Panc1 (cell line): Measurements from ENCODE around the gene ZNF333. TPM values are rescaled to one million over a fixed set of nuclear protein-coding genes. Genes with fewer than 3 reads are reported as not detected.
"Not testable (repeated sequence)": the region's sequence is repeated elsewhere in the genome, so short reads cannot be mapped to it uniquely, and the experiment has no call there.

ENCODE experiments used
- ATAC-seq: fragments of 200-7000 bp; cut with Tn5 transposase; 2 replicates; pipeline ENCODE4 v1.9.1; 2020; ENCODE audit warnings: mild to moderate bottlenecking, moderate library complexity
- BruUV-seq: library from RNA; stranded (reverse); fragments of 400-500 nt; replicated peaks from 2 replicates; lab custom pipeline; 2021; lab: Mats Ljungman, UMichigan
- CTCF ChIA-PET: fragments of 300-600 bp; sonication (Branson Sonifier 250); formaldehyde crosslinking; loops from one replicate; lab custom pipeline; 2022; ENCODE audit warnings: antibody characterized with exemption; lab: Charles Lee
- POLR2A ChIA-PET: fragments of 300-600 bp; sonication (Branson Sonifier 250); formaldehyde crosslinking; loops from one replicate; lab custom pipeline; 2022; ENCODE audit warnings: antibody characterized with exemption; lab: Charles Lee
- DNase-seq: peaks from one replicate; pipeline ENCODE4 v3.0.0-alpha.2; 2010; ENCODE audit warnings: low read depth, low spot score
- H3K27ac ChIP-seq: 2 replicates; pipeline ENCODE4 v1.5.1; 2011; ENCODE audit warnings: mild to moderate bottlenecking, low read length, inconsistent platforms
- H3K27me3 ChIP-seq: fragments of 200-500 bp; sonication (Bioruptor generic); 2 replicates; pipeline ENCODE4 v1.6.0; 2014; ENCODE audit warnings: low read length, inconsistent platforms; ENCODE audit not compliant: control insufficient read depth, insufficient read depth
- H3K36me3 ChIP-seq: fragments of 200-500 bp; sonication (Bioruptor generic); 2 replicates; pipeline ENCODE4 v1.5.1; 2014; ENCODE audit warnings: inconsistent platforms, mild to moderate bottlenecking, low read length, moderate library complexity; ENCODE audit not compliant: control insufficient read depth, insufficient read depth
- H3K4me1 ChIP-seq: 2 replicates; pipeline ENCODE4 v1.5.1; 2011; ENCODE audit warnings: inconsistent platforms, mild to moderate bottlenecking, low read length, moderate library complexity; ENCODE audit not compliant: control insufficient read depth, insufficient read depth
- H3K4me3 ChIP-seq, 2 experiments: 2 replicates each; pipeline ENCODE4 v1.5.1; 2011 to 2012; ENCODE audit warnings: low read depth in 2 of 2, low read length in 2 of 2, mild to moderate bottlenecking in 2 of 2, inconsistent platforms in 1 of 2, moderate library complexity in 1 of 2
- H3K9me3 ChIP-seq: fragments of 200-500 bp; sonication (Bioruptor generic); 2 replicates; pipeline ENCODE4 v1.5.1; 2014; ENCODE audit warnings: low read depth, mild to moderate bottlenecking, inconsistent platforms, low read length, moderate library complexity; ENCODE audit not compliant: control insufficient read depth, insufficient read depth
- CTCF ChIP-seq: fragments of 450-650 bp; IDR thresholded peaks from 2 replicates; pipeline ENCODE4 v1.5.1; 2017; ENCODE audit warnings: mild to moderate bottlenecking
- POLR2AphosphoS5 ChIP-seq: IDR thresholded peaks from 2 replicates; pipeline ENCODE4 v1.6.1; 2012; ENCODE audit warnings: mild to moderate bottlenecking, low read depth, low read length, moderate library complexity
- REST ChIP-seq, 2 experiments: IDR thresholded peaks; 2 replicates each; pipeline ENCODE4 v1.6.1; 2011 to 2012; ENCODE audit warnings: low read depth in 2 of 2, control low read depth in 1 of 2, low read length in 1 of 2, mild to moderate bottlenecking in 1 of 2, moderate library complexity in 1 of 2; ENCODE audit not compliant: insufficient read depth in 1 of 2
- SIN3A ChIP-seq: IDR thresholded peaks from 2 replicates; pipeline ENCODE4 v1.6.1; 2012; ENCODE audit warnings: low read depth, mild to moderate bottlenecking, low read length, moderate library complexity, borderline replicate concordance; ENCODE audit not compliant: insufficient read depth
- TCF7L2 ChIP-seq: IDR thresholded peaks from 2 replicates; pipeline ENCODE4 v1.6.1; 2011; ENCODE audit warnings: mild to moderate bottlenecking, low read depth, low read length, inconsistent platforms
- in situ Hi-C: cut with HindIII; loops from 2 replicates; pipeline ENCODE4 v1.10.0; 2016; ENCODE audit warnings: low sequenced_read_pairs, low pct_unique_long_range_greater_than_20kb
- intact Hi-C: fragments of 100-400 bp; cut with micrococcal nuclease; formaldehyde crosslinking; loops from one replicate; pipeline ENCODE4 v1.10.0; 2022; ENCODE audit not compliant: unreplicated experiment
- total RNA-seq: library from RNA; stranded (reverse); gene quantifications from one replicate; pipeline ENCODE4 v1.2.1, GENCODE V29; 2021; ENCODE audit not compliant: unreplicated experiment

ZNF333 gene
- total RNA-seq, 1 experiment from 2014 or later: 9.2 TPM

- in situ Hi-C loops: no loop called here
- TF ChIP-seq CTCF: no peak
- TF ChIP-seq POLR2AphosphoS5: no peak
- no peak for TF ChIP-seq REST (IDR thresholded peaks at IDR 0.05; ENCODE audit: insufficient read depth in 1 of 2, low read depth in 2 of 2, low read length in 1 of 2)
- TF ChIP-seq SIN3A: no peak
- no peak for TF ChIP-seq TCF7L2
Measured at GRCh38 chr19:14763497-14764145, 73.8 kb downstream of the ZNF333 start.

GRCh38 chr19:14764401-14764800, 74.6 kb downstream of the ZNF333 start:
- Histone ChIP-seq H3K36me3 (no peaks in the 10 kb centered on the region), H3K4me1 (no peaks in the 10 kb centered on the region), H3K4me3 (no peak overlapping the region), H3K27me3 (no peaks in the 10 kb centered on the region; the same call in 1 of the 2 replicates), H3K9me3 (no peaks in the 10 kb centered on the region), H3K27ac (no peak overlapping the region)
- ChIA-PET POLR2A (no interaction called here), CTCF (no interaction called here)
- in situ Hi-C loops (no loop called here), intact Hi-C loops (no loop called here)
- ATAC-seq (no peak), DNase-seq (no peak)
- no TSS peak for BruUV-seq
- no peak for TF ChIP-seq TCF7L2
- no peak for TF ChIP-seq REST (IDR thresholded peaks at IDR 0.05; ENCODE audit: insufficient read depth in 1 of 2, low read depth in 2 of 2, low read length in 1 of 2)
- no peak for TF ChIP-seq POLR2AphosphoS5
- no peak for TF ChIP-seq CTCF
- TF ChIP-seq SIN3A: no peak

More at GRCh38 chr19:14763497-14764145, 73.8 kb downstream of the ZNF333 start:
- Histone ChIP-seq H3K27me3 (no peaks in the 10 kb centered on the region; the same call in 1 of the 2 replicates), H3K36me3 (no peaks in the 10 kb centered on the region), H3K27ac (no peak overlapping the region), H3K9me3 (no peaks in the 10 kb centered on the region), H3K4me1 (no peaks in the 10 kb centered on the region), H3K4me3 (no peak overlapping the region)
- DNase-seq (no peak), ATAC-seq (no peak)
- ChIA-PET POLR2A (no interaction called here), CTCF (no interaction called here)
- no TSS peak for BruUV-seq
- intact Hi-C loops: no loop called here

GRCh38 chr19:14765403-14765802, 75.6 kb downstream of the ZNF333 start:
- H3K27me3 ChIP-seq, H3K9me3 ChIP-seq, intact Hi-C loops, H3K36me3 ChIP-seq, H3K27ac ChIP-seq, CTCF ChIA-PET, ATAC-seq, in situ Hi-C loops, BruUV-seq, POLR2A ChIA-PET, H3K4me3 ChIP-seq, DNase-seq, H3K4me1 ChIP-seq: not testable (repeated sequence)
